Ovary (tissue), 9 donors: Measurements from ENCODE around the gene PER1. TPM values are rescaled to one million over a fixed set of nuclear protein-coding genes. Genes with fewer than 3 reads are reported as not detected.

Source experiments
- DNase-seq, 5 donors: peaks; one replicate each; pipeline ENCODE4 v3.0.0-alpha.2; 2019 to 2020
- H3K27ac ChIP-seq, 2 donors: fragments of 200-600 bp; one replicate each; pipeline versions ENCODE4 v1.5.1 to v1.8.0; 2019 to 2022
- H3K27me3 ChIP-seq: fragments of 200-600 bp; one replicate; pipeline ENCODE4 v1.8.0; 2022
- H3K36me3 ChIP-seq: fragments of 200-600 bp; sonication (generic); one replicate; pipeline ENCODE4 v1.5.1; 2019
- H3K4me1 ChIP-seq: one replicate; pipeline ENCODE4 v1.8.1; 2013; ENCODE audit warnings: mild to moderate bottlenecking, moderate library complexity; ENCODE audit not compliant: insufficient read depth
- H3K4me3 ChIP-seq: fragments of 200-600 bp; sonication (generic); one replicate; pipeline ENCODE4 v1.5.1; 2017
- H3K9me3 ChIP-seq, 2 donors: fragments of 200-600 bp in 1 of 2; sonication (generic) in 1 of 2; one replicate each; pipeline versions ENCODE4 v1.5.1 to v1.8.1; 2013 to 2019; ENCODE audit warnings: mild to moderate bottlenecking in 1 of 2, moderate library complexity in 1 of 2
- EP300 ChIP-seq: sonication (generic); formaldehyde crosslinking; IDR thresholded peaks from one replicate; pipeline ENCODE4 v1.6.1; 2017; ENCODE audit warnings: antibody characterized with exemption
- POLR2A ChIP-seq: fragments of 450-650 bp; IDR thresholded peaks from one replicate; pipeline ENCODE4 v1.6.1; 2017; ENCODE audit warnings: antibody characterized with exemption, mild to moderate bottlenecking, moderate library complexity
- WGBS, 3 donors: extraction: QIAGEN DNeasy Blood & Tissue Kit in 1 of 3; methylation state at CpG; one replicate each; pipeline versions ENCODE4 v1.1.5 to v1.1.7; 2013 to 2017; 5-methylcytosine and 5-hydroxymethylcytosine counted together
- intact Hi-C, 4 donors: fragments of 100-400 bp; cut with DNase I; formaldehyde crosslinking; loops; one replicate each; pipeline versions ENCODE4 v1.11.0 to v1.15.1; 2022 to 2023
- polyA plus RNA-seq, 2 donors: library from polyadenylated mRNA; stranded (reverse); fragments of 200-250 nt in 1 of 2; fragments of 350-450 nt in 1 of 2; fragmentation: Illumina TruSeq in 1 of 2; extraction: RNeasy Lipid Tissue Mini Kit (QIAGEN cat#74804) in 1 of 2; gene quantifications; one replicate each; pipeline ENCODE4 v1.2.3, GENCODE V29; 2013 to 2014
- total RNA-seq, 7 donors: library from RNA; depleted of rRNA in 2 of 7; stranded (reverse); fragments of >200 nt in 2 of 7; fragmentation: NEBNext Ultra II Directional in 3 of 7; extraction: Animal tissue kit (Norgen Biotek cat#: 25700) in 3 of 7; gene quantifications; one replicate each; pipeline versions ENCODE4 v1.1.0 to v1.2.4, GENCODE V29; 2016 to 2023
- TF ChIP-seq, protein P1 (sequence below), 3 donors: fragments of 450-650 bp in 2 of 3; fragments of 200-600 bp in 1 of 3; IDR thresholded peaks; one replicate each; pipeline versions ENCODE4 v1.5.1 to v1.8.0; 2016 to 2022; ENCODE audit warnings: antibody characterized with exemption in 3 of 3, mild to moderate bottlenecking in 1 of 3
- donor health status: DM: no; HTN: no; CAD: no; lungs with moderate emphysema.
- donor health status: DM: no; HTN: no; CAD: no.
- donor health status: Bipolar disorder and iron deficiency.
- donor health status: DM: yes; HTN: yes; CAD: no.
- donor health status: DM: no; HTN: no; CAD: no.
- donor health status: DM: yes; HTN: yes; CAD: no.

Gene PER1
- total and polyA plus RNA-seq, 9 donors: 12.8 to 394 (median 164) TPM

GRCh38 chr17:8167526-8167925, 15.3 kb upstream of the PER1 start:
- DNase-seq: no peak
- Histone ChIP-seq H3K4me1 (peaks cover 11% of the 10 kb centered on the region), H3K27me3 (no peaks in the 10 kb centered on the region), H3K36me3 (no peaks in the 10 kb centered on the region), H3K27ac (no peak overlapping the region), H3K4me3 (no peak overlapping the region), H3K9me3 (no peaks in the 10 kb centered on the region)
- 74 to 85% (median 81%) methylated on average over 3 of the region's 3 CpGs for WGBS, 3 donors
- intact Hi-C loops: no loop called here
- TF ChIP-seq, protein P1, sequence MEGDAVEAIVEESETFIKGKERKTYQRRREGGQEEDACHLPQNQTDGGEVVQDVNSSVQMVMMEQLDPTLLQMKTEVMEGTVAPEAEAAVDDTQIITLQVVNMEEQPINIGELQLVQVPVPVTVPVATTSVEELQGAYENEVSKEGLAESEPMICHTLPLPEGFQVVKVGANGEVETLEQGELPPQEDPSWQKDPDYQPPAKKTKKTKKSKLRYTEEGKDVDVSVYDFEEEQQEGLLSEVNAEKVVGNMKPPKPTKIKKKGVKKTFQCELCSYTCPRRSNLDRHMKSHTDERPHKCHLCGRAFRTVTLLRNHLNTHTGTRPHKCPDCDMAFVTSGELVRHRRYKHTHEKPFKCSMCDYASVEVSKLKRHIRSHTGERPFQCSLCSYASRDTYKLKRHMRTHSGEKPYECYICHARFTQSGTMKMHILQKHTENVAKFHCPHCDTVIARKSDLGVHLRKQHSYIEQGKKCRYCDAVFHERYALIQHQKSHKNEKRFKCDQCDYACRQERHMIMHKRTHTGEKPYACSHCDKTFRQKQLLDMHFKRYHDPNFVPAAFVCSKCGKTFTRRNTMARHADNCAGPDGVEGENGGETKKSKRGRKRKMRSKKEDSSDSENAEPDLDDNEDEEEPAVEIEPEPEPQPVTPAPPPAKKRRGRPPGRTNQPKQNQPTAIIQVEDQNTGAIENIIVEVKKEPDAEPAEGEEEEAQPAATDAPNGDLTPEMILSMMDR (IDR thresholded peaks at IDR 0.05): no peak
- TF ChIP-seq POLR2A (no peak), EP300 (no peak)

GRCh38 chr17:8166731-8167130, 14.5 kb upstream of the PER1 start:
- H3K27ac ChIP-seq: no peak overlapping the region
- TF ChIP-seq POLR2A (no peak), EP300 (no peak)
- TF ChIP-seq, protein P1 (IDR thresholded peaks at IDR 0.05): no peak
- H3K9me3 ChIP-seq: no peaks in the 10 kb centered on the region
- no peaks in the 10 kb centered on the region for H3K36me3 ChIP-seq
- no peak for DNase-seq
- H3K27me3 ChIP-seq: no peaks in the 10 kb centered on the region
- intact Hi-C loops: no loop called here
- peaks cover 11% of the 10 kb centered on the region for H3K4me1 ChIP-seq
- no peak overlapping the region for H3K4me3 ChIP-seq
- WGBS, 3 donors: 90 to 94% (median 92%) methylated on average over 6 of the region's 6 CpGs

DNA sequence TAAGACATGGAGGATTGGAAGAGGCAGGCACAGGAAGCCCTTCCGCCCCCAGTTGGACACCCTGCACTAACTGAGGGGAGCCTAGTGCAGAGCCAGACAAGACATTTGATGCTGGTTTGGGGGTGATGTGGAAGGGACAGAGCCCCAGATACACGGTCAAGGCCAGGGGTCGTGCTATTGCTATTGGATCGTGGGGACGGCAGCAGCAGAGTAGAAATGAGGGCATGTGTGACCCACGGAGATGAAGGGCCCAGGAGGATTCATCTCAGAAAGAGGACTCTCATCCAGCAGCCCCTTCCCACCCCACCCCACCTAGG, 12.6 kb upstream of the PER1 start:
- Histone ChIP-seq H3K4me3 (no peak overlapping the region), H3K27me3 (no peaks in the 10 kb centered on the region), H3K36me3 (no peaks in the 10 kb centered on the region), H3K9me3 (no peaks in the 10 kb centered on the region), H3K4me1 (peaks cover 16% of the 10 kb centered on the region), H3K27ac (peak overlapping the region; percentile 99 to 100)
- TF ChIP-seq POLR2A (no peak), EP300 (no peak)
- TF ChIP-seq, protein P1 (IDR thresholded peaks at IDR 0.05): no peak
- 28 to 42% (median 32%) methylated on average over 6 of the region's 6 CpGs for WGBS, 3 donors
- intact Hi-C loops: no loop called here
- DNase-seq: peak in 1 of 5 donors; percentile 41

GRCh38 chr17:8163978-8164814, 12.0 kb upstream of the PER1 start:
- TF ChIP-seq, protein P1 (IDR thresholded peaks at IDR 0.05): peak in 1 of 3 donors; percentile 6
- TF ChIP-seq POLR2A: no peak
- peak; percentile 78 to 88 (median 84) for DNase-seq
- Histone ChIP-seq H3K4me3 (no peak overlapping the region), H3K27ac (peak overlapping the region; percentile 99 to 100), H3K27me3 (no peaks in the 10 kb centered on the region), H3K4me1 (peaks cover 16% of the 10 kb centered on the region), H3K36me3 (no peaks in the 10 kb centered on the region), H3K9me3 (no peaks in the 10 kb centered on the region)
- intact Hi-C loops: loop anchor here in 2 of 4 donors (2.0 kb wide), 2 partner anchors 41 to 55 kb away; no protein-coding TSS in a partner anchor
- whole genome bisulfite sequencing, 3 donors: 9 to 12% (median 11%) methylated on average over 13 of the region's 13 CpGs
